H9 (cell line): ENCODE data around the gene SEMA6A. TPM values are rescaled to one million over a fixed set of nuclear protein-coding genes. Genes with fewer than 3 reads are reported as not detected.

Experiments
- DNase-seq: peaks from one replicate; pipeline ENCODE4 v3.0.0-alpha.2; 2017
- H2AFZ ChIP-seq: one replicate; pipeline ENCODE4 v1.6.1; 2013; ENCODE audit warnings: mild to moderate bottlenecking, low read length, control low read depth, moderate library complexity
- H2AK5ac ChIP-seq: 2 replicates; pipeline ENCODE4 v1.6.1; 2013; ENCODE audit warnings: low read length, control low read depth, mixed read lengths; ENCODE audit not compliant: insufficient read length
- H2BK120ac ChIP-seq: one replicate; pipeline ENCODE4 v1.6.1; 2013; ENCODE audit warnings: low read depth, mild to moderate bottlenecking, low read length, control low read depth, inconsistent platforms; ENCODE audit not compliant: poor library complexity, severe bottlenecking
- H2BK12ac ChIP-seq: 2 replicates; pipeline ENCODE4 v1.6.1; 2013; ENCODE audit warnings: low read length, control low read depth, mixed read lengths, low read depth; ENCODE audit not compliant: insufficient read length
- H2BK15ac ChIP-seq: 2 replicates; pipeline ENCODE4 v1.6.1; 2013; ENCODE audit warnings: low read depth, low read length, control low read depth
- H2BK20ac ChIP-seq: one replicate; pipeline ENCODE4 v1.6.1; 2013; ENCODE audit warnings: low read depth, mild to moderate bottlenecking, low read length, control low read depth, inconsistent platforms; ENCODE audit not compliant: poor library complexity, severe bottlenecking
- H2BK5ac ChIP-seq: 2 replicates; pipeline ENCODE4 v1.6.1; 2013; ENCODE audit warnings: low read length, control low read depth, mixed read lengths; ENCODE audit not compliant: insufficient read length
- H3K14ac ChIP-seq: 2 replicates; pipeline ENCODE4 v1.6.1; 2013; ENCODE audit warnings: low read length, control low read depth; ENCODE audit not compliant: insufficient read depth
- H3K18ac ChIP-seq: 2 replicates; pipeline ENCODE4 v1.6.1; 2013; ENCODE audit warnings: low read depth, mild to moderate bottlenecking, mixed read lengths, low read length, control low read depth; ENCODE audit not compliant: insufficient read length
- H3K23ac ChIP-seq: 2 replicates; pipeline ENCODE4 v1.6.1; 2013; ENCODE audit warnings: low read length, control low read depth, mixed read lengths, low read depth; ENCODE audit not compliant: insufficient read length
- H3K23me2 ChIP-seq: 2 replicates; pipeline ENCODE4 v1.6.1; 2013; ENCODE audit warnings: low read depth, mild to moderate bottlenecking, mixed read lengths, low read length, control low read depth; ENCODE audit not compliant: insufficient read length, poor library complexity, severe bottlenecking
- H3K27ac ChIP-seq: 2 replicates; pipeline ENCODE4 v1.5.1; 2013; ENCODE audit warnings: low read length, control low read depth, mixed read lengths, low read depth; ENCODE audit not compliant: insufficient read length
- H3K27me3 ChIP-seq: 2 replicates; pipeline ENCODE4 v1.6.1; 2013; ENCODE audit warnings: low read length, control low read depth, inconsistent platforms; ENCODE audit not compliant: insufficient read depth
- H3K4ac ChIP-seq: 2 replicates; pipeline ENCODE4 v1.6.1; 2013; ENCODE audit warnings: low read depth, mild to moderate bottlenecking, control low read depth, inconsistent platforms, low read length, moderate library complexity
- H3K4me1 ChIP-seq: 2 replicates; pipeline ENCODE4 v1.6.1; 2013; ENCODE audit warnings: low read length, control low read depth, inconsistent platforms; ENCODE audit not compliant: insufficient read depth
- H3K4me2 ChIP-seq: 2 replicates; pipeline ENCODE4 v1.6.1; 2013; ENCODE audit warnings: low read length, control low read depth, mixed read lengths; ENCODE audit not compliant: insufficient read length, insufficient read depth
- H3K56ac ChIP-seq: 2 replicates; pipeline ENCODE4 v1.6.1; 2013; ENCODE audit warnings: low read depth, mild to moderate bottlenecking, mixed read lengths, low read length, control low read depth; ENCODE audit not compliant: insufficient read length
- H3K79me1 ChIP-seq: 2 replicates; pipeline ENCODE4 v1.6.1; 2013; ENCODE audit warnings: low read depth, mild to moderate bottlenecking, moderate library complexity, low read length, control low read depth, inconsistent platforms; ENCODE audit not compliant: insufficient read depth, poor library complexity, severe bottlenecking
- H3K79me2 ChIP-seq: 2 replicates; pipeline ENCODE4 v1.6.1; 2013; ENCODE audit warnings: low read length, control low read depth, inconsistent platforms; ENCODE audit not compliant: insufficient read depth
- H3K9ac ChIP-seq: 2 replicates; pipeline ENCODE4 v1.6.1; 2013; ENCODE audit warnings: low read length, control low read depth, mixed read lengths; ENCODE audit not compliant: insufficient read length; ENCODE audit errors: extremely low read depth
- H3K9me3 ChIP-seq: one replicate; pipeline ENCODE4 v1.6.1; 2013; ENCODE audit warnings: low read depth, low read length, inconsistent platforms; ENCODE audit not compliant: control insufficient read depth
- H3T11ph ChIP-seq: one replicate; pipeline ENCODE4 v1.6.1; 2013; ENCODE audit warnings: mild to moderate bottlenecking, low read length, control low read depth, inconsistent platforms
- H4K20me1 ChIP-seq: one replicate; pipeline ENCODE4 v1.6.1; 2013; ENCODE audit not compliant: control insufficient read depth, insufficient read length, insufficient read depth
- H4K5ac ChIP-seq: 2 replicates; pipeline ENCODE4 v1.6.1; 2013; ENCODE audit warnings: low read depth, mild to moderate bottlenecking, mixed read lengths, low read length, control low read depth; ENCODE audit not compliant: insufficient read length
- H4K8ac ChIP-seq: replicated peaks from 2 replicates; pipeline ENCODE4 v1.6.1; 2013; ENCODE audit warnings: low read length, control low read depth, mixed read lengths, low read depth; ENCODE audit not compliant: insufficient read length
- H4K91ac ChIP-seq: 2 replicates; pipeline ENCODE4 v1.6.1; 2013; ENCODE audit warnings: low read depth, mild to moderate bottlenecking, moderate library complexity, mixed read lengths, low read length, control low read depth; ENCODE audit not compliant: insufficient read length
- H3K27ac Mint-ChIP-seq, 3 experiments: 2 replicates in 2 of 3; 3 replicates in 1 of 3; pipeline ENCODE4 v1.8.0; 2020 to 2021; ENCODE audit warnings: mixed read lengths in 3 of 3, mild to moderate bottlenecking in 1 of 3, moderate library complexity in 1 of 3
- H3K27me3 Mint-ChIP-seq: 2 replicates; pipeline ENCODE4 v1.8.0; 2021; ENCODE audit warnings: low read depth, mild to moderate bottlenecking, moderate library complexity, mixed read lengths
- H3K36me3 Mint-ChIP-seq, 3 experiments: 2 replicates in 2 of 3; 3 replicates in 1 of 3; pipeline ENCODE4 v1.8.0; 2020 to 2021; ENCODE audit warnings: low read depth in 3 of 3, mixed read lengths in 3 of 3; ENCODE audit not compliant: insufficient read depth in 1 of 3
- H3K4me1 Mint-ChIP-seq, 2 experiments: 2 replicates each; pipeline ENCODE4 v1.8.0; 2020; ENCODE audit warnings: mixed read lengths in 2 of 2
- H3K4me3 Mint-ChIP-seq, 2 experiments: 2 replicates in 1 of 2; 3 replicates in 1 of 2; pipeline ENCODE4 v1.8.0; 2020 to 2021; ENCODE audit warnings: mild to moderate bottlenecking in 2 of 2, mixed read lengths in 2 of 2, moderate library complexity in 1 of 2
- H3K9me3 Mint-ChIP-seq, 2 experiments: 2 replicates in 1 of 2; 3 replicates in 1 of 2; pipeline ENCODE4 v1.8.0; 2020; ENCODE audit warnings: mild to moderate bottlenecking in 2 of 2, mixed read lengths in 2 of 2, moderate library complexity in 1 of 2
- CTCF ChIP-seq: fragments of 200-600 bp; sonication (generic); conservative IDR thresholded peaks from 3 replicates; pipeline ENCODE4 v1.8.0; 2021; ENCODE audit warnings: antibody characterized with exemption, mild to moderate bottlenecking
- WGBS: extraction: QIAGEN DNeasy Blood & Tissue Kit; methylation state at CpG from one replicate; pipeline ENCODE4 v1.1.7; 2013; ENCODE audit warnings: missing lambda C conversion rate, low lambda C conversion rate, mixed read lengths; ENCODE audit not compliant: insufficient read length; ENCODE audit errors: extremely low coverage; 5-methylcytosine and 5-hydroxymethylcytosine counted together
- total RNA-seq: library from RNA; stranded (reverse); gene quantifications from 2 replicates; pipeline ENCODE4 v1.2.1, GENCODE V29; 2021

The SEMA6A gene
- total RNA-seq, 1 experiment from 2014 or later: 354 TPM

DNA sequence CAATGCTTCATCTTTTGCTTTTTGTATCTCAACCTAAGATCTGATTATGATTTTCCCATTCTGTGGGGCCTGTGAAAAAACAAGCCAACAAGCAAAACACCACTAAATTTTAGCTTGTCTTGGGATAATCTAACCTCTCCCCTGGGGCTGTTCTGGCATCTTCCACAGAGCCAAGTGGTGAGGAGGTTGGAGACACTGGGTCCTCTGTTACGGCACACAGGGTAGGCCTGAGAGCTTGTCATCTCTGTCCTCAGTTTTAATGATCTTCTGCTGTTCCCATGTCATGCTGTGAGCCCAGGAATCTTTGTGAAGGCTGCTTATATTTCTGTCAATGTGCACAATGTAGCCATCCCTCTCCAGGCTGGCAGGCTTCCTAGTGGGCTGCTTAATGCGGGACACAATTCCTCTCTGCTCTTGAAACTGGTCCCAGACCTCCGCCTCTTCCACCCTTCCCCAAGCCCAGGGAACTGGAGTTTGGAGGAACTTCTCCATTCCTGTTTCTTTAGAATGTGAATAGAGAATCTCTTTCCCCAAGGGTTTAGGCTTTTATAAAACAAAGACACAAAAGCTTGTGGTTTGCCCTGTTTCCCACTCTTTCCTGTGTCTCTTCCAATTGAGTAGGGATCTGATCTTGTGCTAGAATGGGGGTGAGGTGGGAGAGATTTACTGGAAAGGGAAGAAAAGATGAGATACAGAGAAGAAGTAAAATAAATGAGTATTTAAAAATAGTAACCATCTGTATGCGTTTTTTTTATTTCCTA lies 30.9 kb upstream of the SEMA6A start:
- no peak overlapping the region for H3K4me2 ChIP-seq
- Mint-ChIP-seq H3K4me3 (no peak overlapping the region), H3K27me3 (no peaks in the 10 kb centered on the region; the same call in 1 of the 2 replicates), H3K36me3 (peaks cover 5 to 12% (median 6%) of the 10 kb centered on the region in 3 experiments), H3K9me3 (peaks cover 8 to 11% of the 10 kb centered on the region in 2 experiments; a peak in 4 of 5 replicates), H3K27ac (peak overlapping the region in 2 of 3 experiments; percentile 5 to 49; a peak in 3 of 7 replicates), H3K4me1 (peaks cover 9 to 17% of the 10 kb centered on the region in 2 experiments)
- no peak overlapping the region for H2BK15ac ChIP-seq
- H3K4ac ChIP-seq: no peak overlapping the region
- H3K27me3 ChIP-seq: no peaks in the 10 kb centered on the region; the same call in 1 of the 2 replicates
- no peak overlapping the region for H2AFZ ChIP-seq
- H3K27ac ChIP-seq: no peak overlapping the region
- H4K8ac ChIP-seq: no peak overlapping the region
- WGBS: no CpG with 5 or more reads among the region's 4 CpGs
- no peak overlapping the region for H4K91ac ChIP-seq
- H3K79me2 ChIP-seq: no peaks in the 10 kb centered on the region
- no peak overlapping the region for H2BK12ac ChIP-seq
- H3K9me3 ChIP-seq: no peaks in the 10 kb centered on the region
- no peaks in the 10 kb centered on the region for H3K23me2 ChIP-seq
- DNase-seq: no peak
- H4K20me1 ChIP-seq: no peaks in the 10 kb centered on the region
- H3K4me1 ChIP-seq: no peaks in the 10 kb centered on the region
- no peak overlapping the region for H2AK5ac ChIP-seq
- H3K79me1 ChIP-seq: no peaks in the 10 kb centered on the region
- no peak overlapping the region for H4K5ac ChIP-seq
- H2BK120ac ChIP-seq: no peak overlapping the region
- H3K56ac ChIP-seq: no peak overlapping the region
- no peak overlapping the region for H3K23ac ChIP-seq
- H3K9ac ChIP-seq: no peak overlapping the region
- no peak overlapping the region for H3K18ac ChIP-seq
- no peak overlapping the region for H2BK5ac ChIP-seq
- H3T11ph ChIP-seq: no peak overlapping the region
- TF ChIP-seq CTCF: no peak
- H3K14ac ChIP-seq: no peak overlapping the region
- no peak overlapping the region for H2BK20ac ChIP-seq
